ENCODE results near the gene SETD1B. TPM values are rescaled to one million over a fixed set of nuclear protein-coding genes. Genes with fewer than 3 reads are reported as not detected.

SETD1B gene
- 6.9 TPM for total RNA-seq

DNA sequence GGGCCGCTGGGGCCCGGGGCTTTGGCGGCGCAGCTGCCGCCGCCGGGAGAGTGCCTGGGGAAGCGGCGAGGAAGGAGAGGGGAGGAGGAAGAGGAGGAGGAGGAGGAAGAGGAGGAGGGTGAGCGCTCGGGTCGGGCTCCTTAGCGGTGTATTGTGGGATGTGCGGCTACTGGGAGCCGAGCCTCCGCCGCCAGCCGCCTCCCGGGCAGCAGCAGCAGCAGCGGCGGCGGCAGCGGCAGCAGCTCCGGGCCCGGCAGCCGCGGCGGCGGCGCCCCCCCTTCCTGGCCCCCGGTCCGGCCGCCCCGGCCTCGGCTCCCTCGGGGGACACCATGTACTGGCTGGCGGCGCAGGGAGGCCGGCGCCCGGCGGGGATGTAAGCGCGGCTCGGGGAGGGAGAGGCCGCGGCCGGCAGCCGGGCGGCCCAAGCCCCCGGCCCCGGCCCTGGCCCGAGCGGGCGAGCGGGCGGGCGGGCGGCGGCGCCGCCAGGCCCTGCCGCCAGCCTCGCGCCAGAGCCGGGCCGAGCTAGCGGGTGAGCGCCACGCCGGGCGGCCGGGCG is at the start of gene SETD1B:
TSS of gene SETD1B (plus strand) at position 149 of the 556 bp plus-strand sequence. CDS start 729 bp downstream, outside the sequence.

DNA sequence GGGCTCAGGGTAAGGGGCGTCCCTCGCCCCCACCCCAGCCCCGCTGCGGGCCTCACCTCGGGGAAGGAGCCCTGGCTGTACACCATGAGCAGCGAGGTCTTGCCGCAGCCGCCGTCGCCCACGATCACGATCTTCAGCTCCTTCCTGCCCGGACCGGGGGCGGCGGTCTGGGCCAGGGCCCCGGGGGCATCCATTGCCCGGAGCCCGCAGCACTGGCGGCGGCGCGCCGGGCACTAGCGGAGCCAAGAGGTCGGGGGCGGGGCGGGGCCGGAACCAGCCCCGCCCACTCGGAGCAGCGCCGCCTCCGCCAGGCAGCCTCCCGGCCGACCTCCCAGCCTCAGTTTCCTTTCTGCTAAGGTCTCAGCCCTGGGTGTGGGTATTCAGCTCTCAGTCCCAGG is 10.4 kb upstream of the SETD1B start, which contains the start of gene RHOF:
TSS of gene RHOF (minus strand) at position 249 of the 398 bp plus-strand sequence. CDS start at position 194, 55 bp downstream.

DNA sequence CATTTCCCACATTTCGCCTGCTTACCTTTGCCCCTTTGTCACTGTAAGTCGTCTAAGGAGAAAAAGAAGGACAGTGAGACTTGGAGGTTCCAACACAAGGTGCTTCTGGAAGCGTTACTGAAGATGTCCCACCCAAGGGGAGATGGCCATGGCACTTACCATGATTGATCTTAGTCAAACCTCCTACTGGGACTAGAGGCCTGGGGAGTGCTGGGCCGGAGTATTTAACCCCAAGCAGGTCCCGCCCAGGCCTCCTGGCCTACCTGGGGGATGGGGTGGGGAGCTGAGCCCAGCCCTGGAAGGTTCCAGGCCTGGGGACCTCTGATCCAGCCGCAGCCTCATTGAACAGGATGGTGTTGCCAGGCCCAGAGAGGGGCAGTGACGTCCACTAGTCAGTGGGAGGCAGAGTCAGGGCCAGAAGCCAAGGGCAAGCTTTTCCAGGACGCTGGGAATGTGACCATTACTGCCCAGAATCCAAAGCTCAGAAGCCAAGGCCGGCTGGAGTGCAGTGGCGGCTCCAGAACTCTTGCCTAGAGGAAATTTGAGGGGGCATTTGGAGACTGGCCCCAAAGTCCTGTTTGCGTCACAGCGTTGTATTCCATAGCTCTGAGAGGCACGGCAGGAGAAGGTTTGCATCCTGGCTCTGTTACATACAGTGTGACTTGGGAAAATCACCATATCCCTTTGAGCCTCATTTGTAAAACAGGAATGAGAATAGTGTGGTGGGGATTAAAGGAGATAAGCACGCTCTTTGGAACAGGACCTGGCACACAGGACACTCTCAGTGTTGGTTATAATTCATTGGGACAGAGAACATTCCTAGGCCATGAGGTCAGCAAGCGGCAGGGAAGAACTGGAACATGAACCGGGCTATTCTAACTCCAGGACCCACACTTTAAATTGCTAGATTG is 55.1 kb downstream of the SETD1B start, which contains the start of gene HPD:
TSS of gene HPD (minus strand) at position 198 of the 911 bp plus-strand sequence. CDS start at position 162, 36 bp downstream.

Small RNA genes within 50 kb of the gene (small RNA-seq; reads per million reads assigned to genes)
- gene AC069503.3 (ENCODE audit: low replicate concordance), result not detected

Other genes with a start within 250 kb of the SETD1B start
- 108 TPM for gene KDM2B, start 223.0 kb upstream of the SETD1B start, total RNA-seq
- 3.4 TPM for gene ORAI1, start 177.5 kb upstream of the SETD1B start, total RNA-seq
- gene MORN3, start 134.4 kb upstream of the SETD1B start, total RNA-seq, result 3.8 TPM
- gene TMEM120B, start 91.3 kb upstream of the SETD1B start, total RNA-seq, result 16.6 TPM
- gene RHOF, start 10.3 kb upstream of the SETD1B start, total RNA-seq, result 17.8 TPM
- not detected for gene HPD, start 54.9 kb downstream of the SETD1B start, total RNA-seq
- gene PSMD9, start 84.8 kb downstream of the SETD1B start, total RNA-seq, result 20.7 TPM
- gene CFAP251, start 114.6 kb downstream of the SETD1B start, total RNA-seq, result 13.1 TPM
- gene BCL7A, start 217.9 kb downstream of the SETD1B start, total RNA-seq, result 82.6 TPM